Peyer's patch (tissue), 4 donors: Measurements from ENCODE around the gene ATP5ME.

ENCODE experiments used
- CTCF ChIP-seq, 6 experiments: fragments of 450-650 bp in 4 of 6; fragments of 200-600 bp in 2 of 6; sonication (generic) in 1 of 6; IDR thresholded peaks; one replicate each; pipeline ENCODE4 v1.5.1; 2017 to 2019; ENCODE audit warnings: antibody characterized with exemption in 6 of 6, mild to moderate bottlenecking in 3 of 6, moderate library complexity in 1 of 6
- POLR2A ChIP-seq, 2 donors: fragments of 450-650 bp; IDR thresholded peaks; one replicate each; pipeline ENCODE4 v1.5.1; 2017; ENCODE audit warnings: antibody characterized with exemption in 2 of 2, mild to moderate bottlenecking in 2 of 2, moderate library complexity in 2 of 2

GRCh38 chr4:722169-722725 is 48.2 kb upstream of the ATP5ME start:
- no peak for TF ChIP-seq CTCF (IDR thresholded peaks at IDR 0.05)
- TF ChIP-seq POLR2A (IDR thresholded peaks at IDR 0.05), result no peak
